Glutamatergic neuron (in vitro differentiated cells): ENCODE data around the gene CRAT. TPM values are rescaled to one million over a fixed set of nuclear protein-coding genes. Genes with fewer than 3 reads are reported as not detected.

Experiments
- DNase-seq: peaks from one replicate; pipeline ENCODE4 v3.0.0; 2022
- H3K27ac Mint-ChIP-seq: one replicate; pipeline ENCODE4 v1.8.0; 2020; ENCODE audit warnings: mild to moderate bottlenecking, mixed read lengths, inconsistent platforms; ENCODE audit not compliant: unreplicated experiment
- H3K27me3 Mint-ChIP-seq: one replicate; pipeline ENCODE4 v1.8.0; 2020; ENCODE audit warnings: mild to moderate bottlenecking, moderate library complexity, mixed read lengths, inconsistent platforms; ENCODE audit not compliant: unreplicated experiment
- H3K36me3 Mint-ChIP-seq: one replicate; pipeline ENCODE4 v1.8.0; 2020; ENCODE audit warnings: mild to moderate bottlenecking, mixed read lengths, inconsistent platforms; ENCODE audit not compliant: unreplicated experiment
- H3K4me1 Mint-ChIP-seq: one replicate; pipeline ENCODE4 v1.8.0; 2020; ENCODE audit warnings: mild to moderate bottlenecking, low read depth, mixed read lengths, inconsistent platforms; ENCODE audit not compliant: unreplicated experiment
- H3K4me3 Mint-ChIP-seq: one replicate; pipeline ENCODE4 v1.8.0; 2020; ENCODE audit warnings: mild to moderate bottlenecking, mixed read lengths, inconsistent platforms; ENCODE audit not compliant: unreplicated experiment
- H3K9me3 Mint-ChIP-seq: one replicate; pipeline ENCODE4 v1.8.0; 2020; ENCODE audit warnings: mild to moderate bottlenecking, moderate library complexity, mixed read lengths, inconsistent platforms; ENCODE audit not compliant: unreplicated experiment
- CTCF ChIP-seq: fragments of 200-600 bp; sonication (generic); IDR thresholded peaks from one replicate; pipeline ENCODE4 v1.5.0; 2021; ENCODE audit not compliant: partially characterized antibody, unreplicated experiment
- total RNA-seq: library from RNA; stranded (reverse); fragmentation: NEBNext Ultra II Directional; extraction: Animal tissue kit (Norgen Biotek cat#: 25700); gene quantifications from one replicate; pipeline ENCODE4 v1.2.1, GENCODE V29; 2021; ENCODE audit not compliant: unreplicated experiment

The CRAT gene
- total RNA-seq, 1 donor from 2014 or later, result 95.8 TPM

- Mint-ChIP-seq H3K27me3 (peaks cover 15% of the 10 kb centered on the region), H3K4me1 (peaks cover 53% of the 10 kb centered on the region), H3K27ac (peak overlapping the region; percentile 96), H3K36me3 (no peaks in the 10 kb centered on the region), H3K4me3 (peak overlapping the region; percentile 78), H3K9me3 (peaks cover 13% of the 10 kb centered on the region)
- TF ChIP-seq CTCF, result no peak
- peak; percentile 33 for DNase-seq
Observed at GRCh38 chr9:129141066-129142041, 30.8 kb upstream of the CRAT start.

- peak overlapping the region; percentile 79 for H3K4me3 Mint-ChIP-seq
- H3K27me3 Mint-ChIP-seq, result peaks cover 15% of the 10 kb centered on the region
Observed at GRCh38 chr9:129140397-129141065, 29.9 kb upstream of the CRAT start.

GRCh38 chr9:129139993-129140396, 29.4 kb upstream of the CRAT start:
- Mint-ChIP-seq H3K4me3 (peak overlapping the region; percentile 79), H3K27me3 (peaks cover 15% of the 10 kb centered on the region), H3K27ac (peak overlapping the region; percentile 96), H3K4me1 (peaks cover 48% of the 10 kb centered on the region), H3K36me3 (no peaks in the 10 kb centered on the region), H3K9me3 (peaks cover 13% of the 10 kb centered on the region)
- no peak for TF ChIP-seq CTCF
- peak; percentile 88 for DNase-seq

More at GRCh38 chr9:129140397-129141065, 29.9 kb upstream of the CRAT start:
- Mint-ChIP-seq H3K9me3 (peaks cover 13% of the 10 kb centered on the region), H3K36me3 (no peaks in the 10 kb centered on the region), H3K27ac (peak overlapping the region; percentile 96), H3K4me1 (peaks cover 48% of the 10 kb centered on the region)
- peak; percentile 66 for DNase-seq
- no peak for TF ChIP-seq CTCF

GRCh38 chr9:129139233-129139992, 28.8 kb upstream of the CRAT start:
- Mint-ChIP-seq H3K27ac (peak overlapping the region; percentile 96), H3K27me3 (peaks cover 15% of the 10 kb centered on the region), H3K9me3 (peaks cover 13% of the 10 kb centered on the region), H3K36me3 (no peaks in the 10 kb centered on the region), H3K4me1 (peaks cover 48% of the 10 kb centered on the region), H3K4me3 (peak overlapping the region; percentile 79)
- TF ChIP-seq CTCF, result peak; percentile 96
- DNase-seq, result peak; percentile 74
